ENCODE measurements around the gene PFKL. TPM values are rescaled to one million over a fixed set of nuclear protein-coding genes. Genes with fewer than 3 reads are reported as not detected.

Gene PFKL
- total and polyA plus RNA-seq, 2 donors (not counting 1 experiment from before 2014, with no cell fraction given): 267 to 318 TPM

- H3K9me3 ChIP-seq (ENCODE audit: control extremely low read depth in 1 of 3, control insufficient read depth in 2 of 3, insufficient read depth in 1 of 3, low read length in 2 of 3): no peaks in the 10 kb centered on the region
- peaks cover 0 to 48% of the 10 kb centered on the region in 2 experiments for H3K36me3 ChIP-seq (replicated peaks in 1 of 2; ENCODE audit: control extremely low read depth in 1 of 2, control insufficient read depth in 1 of 2, extremely low read depth in 1 of 2, insufficient read depth in 2 of 2, low read length in 1 of 2)
- no peak overlapping the region for H2AFZ ChIP-seq (ENCODE audit: insufficient read depth, low read depth, low read length, poor library complexity, severe bottlenecking)
- 93% methylated on average over 43 of the region's 44 CpGs for WGBS (ENCODE audit: insufficient coverage)
- H3K4me1 Mint-ChIP-seq: no peaks in the 10 kb centered on the region
- no peaks in the 10 kb centered on the region for H3K27me3 ChIP-seq (replicated peaks in 1 of 4; ENCODE audit: control extremely low read depth in 1 of 4, control insufficient read depth in 3 of 4, insufficient read depth in 4 of 4, low read length in 3 of 4)
- intact Hi-C loops (cut with micrococcal nuclease): no loop called here
- no peaks in the 10 kb centered on the region for H3K27me3 Mint-ChIP-seq
- no peaks in the 10 kb centered on the region for H3K9me3 Mint-ChIP-seq (ENCODE audit: insufficient read depth)
- ChIA-PET POLR2A (interaction anchor here (1.5 kb wide), 1 partner anchor 13 kb away, joined by 3 read pairs; no protein-coding TSS in a partner anchor), CTCF (no interaction called here)
- H3K27ac ChIP-seq (ENCODE audit: low read length in 2 of 2): no peak overlapping the region
- no peak for DNase-seq
- no peak overlapping the region for H3K4me2 ChIP-seq (replicated peaks; ENCODE audit: low read depth, low read length, poor library complexity, severe bottlenecking)
- H3K79me2 ChIP-seq (ENCODE audit: control insufficient read depth, insufficient read depth, low read length): no peaks in the 10 kb centered on the region
- no peak overlapping the region for H3K4me3 ChIP-seq (ENCODE audit: control extremely low read depth in 1 of 5, extremely low read depth in 1 of 5, insufficient read depth in 1 of 5, low read depth in 2 of 5, low read length in 4 of 5)
- no peak overlapping the region for H3K9ac ChIP-seq (ENCODE audit: low read length)
- H3K27ac Mint-ChIP-seq: no peak overlapping the region
- peaks cover 48% of the 10 kb centered on the region for H4K20me1 ChIP-seq (ENCODE audit: control insufficient read depth, insufficient read depth, low read length, poor library complexity, severe bottlenecking)
- ATAC-seq (ENCODE audit: low read depth): no peak
- no peak overlapping the region for H3K4me3 Mint-ChIP-seq
- TF ChIP-seq CTCF (IDR thresholded peaks at IDR 0.05): no peak
- TF ChIP-seq EZH2 (IDR thresholded peaks at IDR 0.05; ENCODE audit: borderline replicate concordance, insufficient read depth, low read depth, low read length, poor library complexity, severe bottlenecking): no peak
- H3K4me1 ChIP-seq (ENCODE audit: control insufficient read depth in 2 of 2, insufficient read depth in 2 of 2, low read length in 2 of 2): no peaks in the 10 kb centered on the region
Measured at GRCh38 chr21:44325386-44326271, 25.8 kb downstream of the PFKL start.

GRCh38 chr21:44326272-44326647, 26.4 kb downstream of the PFKL start:
- Histone ChIP-seq H3K36me3 (replicated peaks in 1 of 2; ENCODE audit: control extremely low read depth in 1 of 2, control insufficient read depth in 1 of 2, extremely low read depth in 1 of 2, insufficient read depth in 2 of 2, low read length in 1 of 2) (peaks cover 0 to 47% of the 10 kb centered on the region in 2 experiments), H3K9ac (ENCODE audit: low read length) (no peak overlapping the region), H3K4me1 (ENCODE audit: control insufficient read depth in 2 of 2, insufficient read depth in 2 of 2, low read length in 2 of 2) (no peaks in the 10 kb centered on the region), H3K9me3 (ENCODE audit: control extremely low read depth in 1 of 3, control insufficient read depth in 2 of 3, insufficient read depth in 1 of 3, low read length in 2 of 3) (no peaks in the 10 kb centered on the region), H2AFZ (ENCODE audit: insufficient read depth, low read depth, low read length, poor library complexity, severe bottlenecking) (no peak overlapping the region), H3K27ac (ENCODE audit: low read length in 2 of 2) (no peak overlapping the region), H4K20me1 (ENCODE audit: control insufficient read depth, insufficient read depth, low read length, poor library complexity, severe bottlenecking) (peaks cover 51% of the 10 kb centered on the region), H3K79me2 (ENCODE audit: control insufficient read depth, insufficient read depth, low read length) (no peaks in the 10 kb centered on the region), H3K4me3 (ENCODE audit: control extremely low read depth in 1 of 5, extremely low read depth in 1 of 5, insufficient read depth in 1 of 5, low read depth in 2 of 5, low read length in 4 of 5) (no peak overlapping the region), H3K27me3 (replicated peaks in 1 of 4; ENCODE audit: control extremely low read depth in 1 of 4, control insufficient read depth in 3 of 4, insufficient read depth in 4 of 4, low read length in 3 of 4) (no peaks in the 10 kb centered on the region), H3K4me2 (replicated peaks; ENCODE audit: low read depth, low read length, poor library complexity, severe bottlenecking) (no peak overlapping the region)
- no peak overlapping the region for H3K4me3 Mint-ChIP-seq
- ATAC-seq (ENCODE audit: low read depth) (no peak), DNase-seq (no peak)
- no peaks in the 10 kb centered on the region for H3K4me1 Mint-ChIP-seq
- no peak overlapping the region for H3K27ac Mint-ChIP-seq
- no peaks in the 10 kb centered on the region for H3K27me3 Mint-ChIP-seq
- no peak for TF ChIP-seq EZH2 (IDR thresholded peaks at IDR 0.05; ENCODE audit: borderline replicate concordance, insufficient read depth, low read depth, low read length, poor library complexity, severe bottlenecking)
- TF ChIP-seq CTCF (IDR thresholded peaks at IDR 0.05): no peak
- intact Hi-C loops (cut with micrococcal nuclease): no loop called here
- WGBS (ENCODE audit: insufficient coverage): 89% methylated on average over 10 of the region's 13 CpGs
- no peaks in the 10 kb centered on the region for H3K9me3 Mint-ChIP-seq (ENCODE audit: insufficient read depth)
- ChIA-PET POLR2A (interaction anchor here (1.5 kb wide), 1 partner anchor 12 kb away, joined by 3 read pairs; no protein-coding TSS in a partner anchor), CTCF (no interaction called here)
